Erythroblast (primary cell): ENCODE results near the gene RBM23.

Experiments used
- GATA1 ChIP-seq: IDR thresholded peaks from 2 replicates; pipeline ENCODE4 v1.6.1; 2011; ENCODE audit warnings: low read depth, mild to moderate bottlenecking, control low read depth, low read length, moderate library complexity
- POLR2A ChIP-seq: IDR thresholded peaks from 2 replicates; pipeline ENCODE4 v1.6.1; 2011; ENCODE audit warnings: mild to moderate bottlenecking, low read length

DNA sequence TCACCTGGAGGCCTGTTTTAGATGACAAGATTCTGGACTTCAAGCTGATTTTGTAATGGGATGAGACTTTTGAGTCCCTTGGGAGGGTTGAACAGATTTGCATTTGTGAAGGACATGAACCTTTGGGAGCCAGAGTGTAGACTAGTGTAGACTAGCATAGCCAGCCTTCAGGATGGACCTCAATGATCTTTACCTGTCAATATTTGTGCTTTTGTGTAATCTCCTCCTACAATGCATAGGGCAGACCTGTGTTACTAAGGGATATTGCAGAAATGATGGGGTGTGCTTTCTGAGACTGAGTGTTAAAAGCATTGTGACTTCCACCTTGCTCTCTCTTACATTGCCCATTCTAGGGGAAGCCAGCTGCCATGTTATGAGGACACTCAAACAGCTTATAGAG is 57.3 kb downstream of the RBM23 start:
- TF ChIP-seq POLR2A (no peak), GATA1 (no peak)
